ENCODE results near the gene TLR5.

GRCh38 chr1:223144914-223145313 lies 1.9 kb upstream of the TLR5 start:
- no peak for TF ChIP-seq POLR2A (IDR thresholded peaks at IDR 0.05)
- TF ChIP-seq CTCF (IDR thresholded peaks at IDR 0.05): no peak
